ENCODE results near the gene KCNQ1. TPM values are rescaled to one million over a fixed set of nuclear protein-coding genes. Genes with fewer than 3 reads are reported as not detected.

KCNQ1 gene
- total RNA-seq, 2 donors from 2014 or later, result 18.6 to 25.5 TPM

- no peak for ATAC-seq
- no peak overlapping the region for H3K4me3 Mint-ChIP-seq
- no peak overlapping the region for H3K27ac Mint-ChIP-seq
These were observed 245.1 kb downstream of the KCNQ1 start for GRCh38 chr11:2689651-2690575.

GRCh38 chr11:2690596-2691354, 246.0 kb downstream of the KCNQ1 start:
- no peak for ATAC-seq
- Mint-ChIP-seq H3K4me1 (peaks cover 15% of the 10 kb centered on the region), H3K27me3 (no peaks in the 10 kb centered on the region), H3K27ac (no peak overlapping the region), H3K4me3 (no peak overlapping the region), H3K36me3 (ENCODE audit: low read depth) (peaks cover 3% of the 10 kb centered on the region)
- H3K9me3 ChIP-seq (ENCODE audit: control insufficient read depth, low read length, poor library complexity, severe bottlenecking), result no peaks in the 10 kb centered on the region
- DNase-seq, result no peak

More at GRCh38 chr11:2689651-2690575, 245.1 kb downstream of the KCNQ1 start:
- H3K36me3 Mint-ChIP-seq (ENCODE audit: low read depth), result peaks cover 3% of the 10 kb centered on the region
- no peak for DNase-seq
- H3K27me3 Mint-ChIP-seq, result no peaks in the 10 kb centered on the region
- H3K4me1 Mint-ChIP-seq, result peaks cover 15% of the 10 kb centered on the region
- no peaks in the 10 kb centered on the region for H3K9me3 ChIP-seq (ENCODE audit: control insufficient read depth, low read length, poor library complexity, severe bottlenecking)

GRCh38 chr11:2691355-2691761, 246.6 kb downstream of the KCNQ1 start:
- H3K4me1 Mint-ChIP-seq, result peaks cover 15% of the 10 kb centered on the region
- DNase-seq (no peak), ATAC-seq (no peak)
- H3K4me3 Mint-ChIP-seq, result no peak overlapping the region
- H3K27ac Mint-ChIP-seq, result no peak overlapping the region
- peaks cover 3% of the 10 kb centered on the region for H3K36me3 Mint-ChIP-seq (ENCODE audit: low read depth)
- H3K9me3 ChIP-seq (ENCODE audit: control insufficient read depth, low read length, poor library complexity, severe bottlenecking), result no peaks in the 10 kb centered on the region
- no peaks in the 10 kb centered on the region for H3K27me3 Mint-ChIP-seq

- ATAC-seq (no peak), DNase-seq (no peak)
- H3K27ac Mint-ChIP-seq, result peak overlapping the region; percentile 6
These were observed 247.4 kb downstream of the KCNQ1 start for GRCh38 chr11:2691991-2692875.

GRCh38 chr11:2693271-2694261, 248.8 kb downstream of the KCNQ1 start:
- Mint-ChIP-seq H3K4me1 (peaks cover 20% of the 10 kb centered on the region), H3K36me3 (ENCODE audit: low read depth) (peaks cover 3% of the 10 kb centered on the region), H3K4me3 (no peak overlapping the region), H3K27me3 (peaks cover 2% of the 10 kb centered on the region), H3K27ac (peak overlapping the region; percentile 6)
- DNase-seq (no peak), ATAC-seq (no peak)
- H3K9me3 ChIP-seq (ENCODE audit: control insufficient read depth, low read length, poor library complexity, severe bottlenecking), result no peaks in the 10 kb centered on the region

More at GRCh38 chr11:2691991-2692875, 247.4 kb downstream of the KCNQ1 start:
- H3K9me3 ChIP-seq (ENCODE audit: control insufficient read depth, low read length, poor library complexity, severe bottlenecking), result no peaks in the 10 kb centered on the region
- Mint-ChIP-seq H3K36me3 (ENCODE audit: low read depth) (peaks cover 3% of the 10 kb centered on the region), H3K4me1 (peaks cover 17% of the 10 kb centered on the region), H3K27me3 (no peaks in the 10 kb centered on the region), H3K4me3 (no peak overlapping the region)

- DNase-seq, result no peak
- no peak for ATAC-seq
- Mint-ChIP-seq H3K4me3 (no peak overlapping the region), H3K27me3 (peaks cover 7% of the 10 kb centered on the region), H3K27ac (no peak overlapping the region), H3K36me3 (ENCODE audit: low read depth) (peaks cover 3% of the 10 kb centered on the region), H3K4me1 (peaks cover 24% of the 10 kb centered on the region)
- H3K9me3 ChIP-seq (ENCODE audit: control insufficient read depth, low read length, poor library complexity, severe bottlenecking), result no peaks in the 10 kb centered on the region
These were observed 249.7 kb downstream of the KCNQ1 start for GRCh38 chr11:2694495-2694894.

GRCh38 chr11:2694995-2695939, 250.5 kb downstream of the KCNQ1 start:
- no peak overlapping the region for H3K4me3 Mint-ChIP-seq

GRCh38 chr11:2696455-2696854, 251.6 kb downstream of the KCNQ1 start:
- peaks cover 3% of the 10 kb centered on the region for H3K36me3 Mint-ChIP-seq (ENCODE audit: low read depth)
- no peaks in the 10 kb centered on the region for H3K9me3 ChIP-seq (ENCODE audit: control insufficient read depth, low read length, poor library complexity, severe bottlenecking)
- DNase-seq (no peak), ATAC-seq (no peak)
- H3K27me3 Mint-ChIP-seq, result peaks cover 7% of the 10 kb centered on the region
- H3K27ac Mint-ChIP-seq, result no peak overlapping the region
- peaks cover 19% of the 10 kb centered on the region for H3K4me1 Mint-ChIP-seq
- no peak overlapping the region for H3K4me3 Mint-ChIP-seq

More at GRCh38 chr11:2694995-2695939, 250.5 kb downstream of the KCNQ1 start:
- peaks cover 7% of the 10 kb centered on the region for H3K27me3 Mint-ChIP-seq
- no peaks in the 10 kb centered on the region for H3K9me3 ChIP-seq (ENCODE audit: control insufficient read depth, low read length, poor library complexity, severe bottlenecking)
- no peak for ATAC-seq
- peaks cover 3% of the 10 kb centered on the region for H3K36me3 Mint-ChIP-seq (ENCODE audit: low read depth)
- DNase-seq, result no peak
- H3K27ac Mint-ChIP-seq, result peak overlapping the region; percentile 34
- peaks cover 20% of the 10 kb centered on the region for H3K4me1 Mint-ChIP-seq

GRCh38 chr11:2697866-2698265, 253.1 kb downstream of the KCNQ1 start:
- no peaks in the 10 kb centered on the region for H3K9me3 ChIP-seq (ENCODE audit: control insufficient read depth, low read length, poor library complexity, severe bottlenecking)
- Mint-ChIP-seq H3K27me3 (peaks cover 7% of the 10 kb centered on the region), H3K27ac (no peak overlapping the region), H3K4me3 (no peak overlapping the region), H3K36me3 (ENCODE audit: low read depth) (peaks cover 3% of the 10 kb centered on the region), H3K4me1 (peaks cover 15% of the 10 kb centered on the region)
- DNase-seq, result no peak
- ATAC-seq, result no peak

GRCh38 chr11:2698386-2699184, 253.8 kb downstream of the KCNQ1 start:
- H3K27ac Mint-ChIP-seq, result no peak overlapping the region

More at GRCh38 chr11:2698386-2699184, 253.8 kb downstream of the KCNQ1 start:
- H3K4me3 Mint-ChIP-seq, result peak overlapping the region; percentile 84
- ATAC-seq (no peak), DNase-seq (no peak)
- H3K9me3 ChIP-seq (ENCODE audit: control insufficient read depth, low read length, poor library complexity, severe bottlenecking), result no peaks in the 10 kb centered on the region
- H3K4me1 Mint-ChIP-seq, result peaks cover 15% of the 10 kb centered on the region
- H3K36me3 Mint-ChIP-seq (ENCODE audit: low read depth), result peaks cover 3% of the 10 kb centered on the region
- H3K27me3 Mint-ChIP-seq, result peaks cover 7% of the 10 kb centered on the region
